DND-41 (cell line): ENCODE measurements around the gene ARHGAP24.

ENCODE experiments used
- EZH2 ChIP-seq: IDR thresholded peaks from 3 replicates; pipeline ENCODE4 v1.6.1; 2012; ENCODE audit warnings: borderline replicate concordance, low read depth, mild to moderate bottlenecking, moderate library complexity, low read length, inconsistent platforms; ENCODE audit not compliant: severe bottlenecking
- TF ChIP-seq, protein P1 (sequence below): IDR thresholded peaks from 2 replicates; pipeline ENCODE4 v1.5.1; 2012; ENCODE audit warnings: borderline replicate concordance, low read length, moderate library complexity, mild to moderate bottlenecking; ENCODE audit not compliant: poor library complexity, severe bottlenecking; ENCODE audit errors: extremely low read depth

DNA sequence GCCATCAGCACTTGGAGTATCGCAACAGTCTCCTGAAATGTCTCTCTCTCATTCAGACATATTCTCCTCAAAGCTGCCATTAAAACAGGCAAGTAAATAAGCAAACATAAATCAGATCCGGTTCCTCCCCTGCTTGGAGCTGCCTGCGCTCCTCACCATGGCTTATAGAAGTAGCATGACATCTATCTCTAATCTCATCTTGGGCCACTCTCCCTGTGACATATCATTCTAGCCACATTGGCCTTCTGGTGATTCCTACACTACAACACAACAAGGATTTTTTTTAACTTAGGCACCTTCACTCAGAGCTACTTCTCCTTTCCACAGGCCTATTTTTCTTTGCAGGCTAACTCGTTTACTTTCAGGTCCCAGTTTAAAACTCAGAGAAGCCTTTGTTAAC lies 387.9 kb downstream of the ARHGAP24 start:
- TF ChIP-seq, protein P1, sequence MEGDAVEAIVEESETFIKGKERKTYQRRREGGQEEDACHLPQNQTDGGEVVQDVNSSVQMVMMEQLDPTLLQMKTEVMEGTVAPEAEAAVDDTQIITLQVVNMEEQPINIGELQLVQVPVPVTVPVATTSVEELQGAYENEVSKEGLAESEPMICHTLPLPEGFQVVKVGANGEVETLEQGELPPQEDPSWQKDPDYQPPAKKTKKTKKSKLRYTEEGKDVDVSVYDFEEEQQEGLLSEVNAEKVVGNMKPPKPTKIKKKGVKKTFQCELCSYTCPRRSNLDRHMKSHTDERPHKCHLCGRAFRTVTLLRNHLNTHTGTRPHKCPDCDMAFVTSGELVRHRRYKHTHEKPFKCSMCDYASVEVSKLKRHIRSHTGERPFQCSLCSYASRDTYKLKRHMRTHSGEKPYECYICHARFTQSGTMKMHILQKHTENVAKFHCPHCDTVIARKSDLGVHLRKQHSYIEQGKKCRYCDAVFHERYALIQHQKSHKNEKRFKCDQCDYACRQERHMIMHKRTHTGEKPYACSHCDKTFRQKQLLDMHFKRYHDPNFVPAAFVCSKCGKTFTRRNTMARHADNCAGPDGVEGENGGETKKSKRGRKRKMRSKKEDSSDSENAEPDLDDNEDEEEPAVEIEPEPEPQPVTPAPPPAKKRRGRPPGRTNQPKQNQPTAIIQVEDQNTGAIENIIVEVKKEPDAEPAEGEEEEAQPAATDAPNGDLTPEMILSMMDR: no peak
- TF ChIP-seq EZH2: no peak
